Measurements from ENCODE around the gene TMEFF2. TPM values are rescaled to one million over a fixed set of nuclear protein-coding genes. Genes with fewer than 3 reads are reported as not detected.

TMEFF2 gene
- total RNA-seq, 2 donors from 2014 or later, result 3.2 to 55.8 TPM

DNA sequence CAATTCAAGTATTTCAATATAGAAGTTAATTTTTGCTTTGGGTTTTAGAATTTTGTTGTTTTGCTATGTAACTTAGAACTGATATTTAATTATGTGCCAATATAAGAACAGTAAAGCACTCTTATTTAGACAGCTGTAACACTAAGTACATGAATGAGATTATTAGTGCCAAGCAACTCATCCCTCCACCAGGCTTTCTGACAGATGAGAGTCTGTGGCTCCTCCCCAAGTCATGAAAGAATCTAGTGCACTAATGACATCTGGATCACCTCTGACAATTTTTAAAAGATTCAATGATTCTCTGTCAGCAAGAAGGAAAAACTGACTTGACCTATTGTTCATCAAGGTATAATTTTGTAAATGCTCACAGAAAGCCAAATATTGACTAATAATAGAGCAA lies 67.8 kb downstream of the TMEFF2 start:
- no peaks in the 10 kb centered on the region for H3K36me3 ChIP-seq
- no peaks in the 10 kb centered on the region for H3K9me3 ChIP-seq
- TF ChIP-seq POLR2A (IDR thresholded peaks at IDR 0.05) (no peak), POLR2AphosphoS5 (IDR thresholded peaks at IDR 0.05) (no peak)
- TF ChIP-seq, protein P1, sequence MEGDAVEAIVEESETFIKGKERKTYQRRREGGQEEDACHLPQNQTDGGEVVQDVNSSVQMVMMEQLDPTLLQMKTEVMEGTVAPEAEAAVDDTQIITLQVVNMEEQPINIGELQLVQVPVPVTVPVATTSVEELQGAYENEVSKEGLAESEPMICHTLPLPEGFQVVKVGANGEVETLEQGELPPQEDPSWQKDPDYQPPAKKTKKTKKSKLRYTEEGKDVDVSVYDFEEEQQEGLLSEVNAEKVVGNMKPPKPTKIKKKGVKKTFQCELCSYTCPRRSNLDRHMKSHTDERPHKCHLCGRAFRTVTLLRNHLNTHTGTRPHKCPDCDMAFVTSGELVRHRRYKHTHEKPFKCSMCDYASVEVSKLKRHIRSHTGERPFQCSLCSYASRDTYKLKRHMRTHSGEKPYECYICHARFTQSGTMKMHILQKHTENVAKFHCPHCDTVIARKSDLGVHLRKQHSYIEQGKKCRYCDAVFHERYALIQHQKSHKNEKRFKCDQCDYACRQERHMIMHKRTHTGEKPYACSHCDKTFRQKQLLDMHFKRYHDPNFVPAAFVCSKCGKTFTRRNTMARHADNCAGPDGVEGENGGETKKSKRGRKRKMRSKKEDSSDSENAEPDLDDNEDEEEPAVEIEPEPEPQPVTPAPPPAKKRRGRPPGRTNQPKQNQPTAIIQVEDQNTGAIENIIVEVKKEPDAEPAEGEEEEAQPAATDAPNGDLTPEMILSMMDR (IDR thresholded peaks at IDR 0.05), result no peak
- intact Hi-C loops (cut with DNase I), result loop anchor here (10.0 kb wide), 2 partner anchors 92 to 282 kb away; partner anchors contain the start of gene CAVIN2
- H3K4me3 ChIP-seq, result no peak overlapping the region
- no peaks in the 10 kb centered on the region for H3K27me3 ChIP-seq (replicated peaks; ENCODE audit: insufficient read depth)
- no peak overlapping the region for H3K27ac ChIP-seq
- no peak for DNase-seq (ENCODE audit: low spot score)
- no peaks in the 10 kb centered on the region for H3K4me1 ChIP-seq (replicated peaks)

DNA sequence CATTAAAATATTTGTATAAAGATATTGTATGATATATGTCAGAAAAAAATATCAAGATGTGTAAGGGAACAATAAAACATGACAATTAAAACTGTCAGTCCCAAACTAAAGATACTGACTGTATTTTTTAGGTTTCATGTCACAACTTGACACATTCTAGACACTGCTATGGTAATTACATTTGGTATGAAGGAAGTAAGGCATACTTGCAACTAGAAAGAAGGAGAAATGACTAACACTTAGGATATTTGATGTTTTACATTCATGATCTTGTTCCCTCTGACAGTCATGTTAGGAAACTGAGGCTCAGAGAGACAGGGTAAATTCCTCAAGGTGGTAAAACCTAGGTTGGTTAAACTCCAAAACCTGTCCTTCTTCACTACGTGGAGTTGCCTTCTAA lies 68.3 kb downstream of the TMEFF2 start:
- no peak for DNase-seq (ENCODE audit: low spot score)
- Histone ChIP-seq H3K27ac (no peak overlapping the region), H3K27me3 (replicated peaks; ENCODE audit: insufficient read depth) (no peaks in the 10 kb centered on the region), H3K4me3 (no peak overlapping the region), H3K9me3 (no peaks in the 10 kb centered on the region), H3K36me3 (no peaks in the 10 kb centered on the region), H3K4me1 (replicated peaks) (no peaks in the 10 kb centered on the region)
- 3% methylated on average over 1 of the region's 1 CpG for WGBS
- intact Hi-C loops (cut with DNase I), result loop anchor here (10.0 kb wide), 2 partner anchors 92 to 282 kb away; partner anchors contain the start of gene CAVIN2
- TF ChIP-seq, protein P1 (IDR thresholded peaks at IDR 0.05), result no peak
- TF ChIP-seq POLR2AphosphoS5 (IDR thresholded peaks at IDR 0.05) (no peak), POLR2A (IDR thresholded peaks at IDR 0.05) (no peak)

DNA sequence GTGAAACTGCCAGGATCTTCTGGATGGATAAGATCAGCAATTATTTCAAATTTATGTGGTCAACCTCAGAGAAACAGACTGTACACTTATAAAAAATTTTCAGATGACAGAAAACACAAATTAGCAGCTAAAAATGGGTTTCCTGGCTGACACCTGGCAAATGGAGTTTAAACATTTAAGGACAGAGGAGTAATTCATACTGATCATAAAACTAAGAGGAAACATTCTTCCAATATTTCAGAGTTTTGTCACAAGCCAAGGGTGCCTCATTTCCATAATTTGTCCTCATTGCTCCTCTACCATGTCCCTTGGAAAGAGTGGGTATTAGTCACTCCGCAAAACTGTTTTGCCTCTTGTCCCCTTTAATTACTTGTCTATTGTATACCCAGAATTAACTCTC lies 70.2 kb downstream of the TMEFF2 start:
- intact Hi-C loops (cut with DNase I), result loop anchor here (10.0 kb wide), 2 partner anchors 90 to 280 kb away; partner anchors contain the start of gene CAVIN2
- no peak for DNase-seq (ENCODE audit: low spot score)
- H3K27me3 ChIP-seq (replicated peaks; ENCODE audit: insufficient read depth), result no peaks in the 10 kb centered on the region
- H3K4me3 ChIP-seq, result no peak overlapping the region
- WGBS, result 39% methylated on average over 1 of the region's 1 CpG
- H3K9me3 ChIP-seq, result no peaks in the 10 kb centered on the region
- H3K27ac ChIP-seq, result no peak overlapping the region
- no peaks in the 10 kb centered on the region for H3K36me3 ChIP-seq
- TF ChIP-seq, protein P1 (IDR thresholded peaks at IDR 0.05), result no peak
- TF ChIP-seq POLR2A (IDR thresholded peaks at IDR 0.05) (no peak), POLR2AphosphoS5 (IDR thresholded peaks at IDR 0.05) (no peak)
- H3K4me1 ChIP-seq (replicated peaks), result no peaks in the 10 kb centered on the region

DNA sequence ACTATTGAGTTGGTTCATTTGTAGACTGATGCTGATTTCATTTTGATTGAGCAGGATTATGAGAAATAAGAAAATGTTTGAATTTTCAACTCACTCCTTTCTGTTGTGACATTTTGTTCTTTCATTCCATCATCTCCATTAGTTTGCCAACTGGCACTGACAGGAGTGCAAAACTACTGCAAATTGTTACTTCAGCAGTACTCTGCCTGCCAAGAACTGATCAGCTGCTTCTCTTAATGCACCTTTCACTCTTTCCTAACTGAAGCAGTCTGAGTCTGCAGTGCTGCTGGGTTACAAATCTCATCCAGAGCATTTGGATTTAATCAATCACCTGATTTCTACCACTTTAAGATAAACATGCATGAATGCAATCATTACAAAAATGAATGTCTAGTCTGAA lies 70.9 kb downstream of the TMEFF2 start:
- Histone ChIP-seq H3K9me3 (no peaks in the 10 kb centered on the region), H3K27ac (no peak overlapping the region), H3K36me3 (no peaks in the 10 kb centered on the region), H3K4me3 (no peak overlapping the region), H3K27me3 (replicated peaks; ENCODE audit: insufficient read depth) (no peaks in the 10 kb centered on the region), H3K4me1 (replicated peaks) (no peaks in the 10 kb centered on the region)
- DNase-seq (ENCODE audit: low spot score), result peak; percentile 15
- intact Hi-C loops (cut with DNase I), result loop anchor here (10.0 kb wide), 2 partner anchors 89 to 279 kb away; partner anchors contain the start of gene CAVIN2
- TF ChIP-seq POLR2AphosphoS5 (IDR thresholded peaks at IDR 0.05), result peak; percentile 18
- no peak for TF ChIP-seq POLR2A (IDR thresholded peaks at IDR 0.05)

DNA sequence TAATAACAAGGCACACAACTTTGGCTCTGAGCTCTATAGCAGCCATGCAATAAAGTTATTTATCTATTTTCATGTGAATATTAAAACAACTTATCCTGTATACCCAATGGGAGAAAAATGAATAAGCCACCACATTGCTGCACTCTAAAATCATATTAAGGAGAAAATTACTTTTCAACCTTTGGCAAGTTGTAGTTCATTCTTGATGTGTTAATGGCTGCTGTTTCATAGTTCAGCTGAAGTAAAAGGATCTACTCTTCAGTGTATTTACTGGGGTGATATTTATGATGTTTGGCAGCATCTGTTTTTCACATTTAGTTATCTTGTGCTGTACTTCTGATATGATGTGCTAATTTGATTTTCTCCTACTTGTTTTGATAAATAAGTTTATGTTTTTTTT lies 71.8 kb downstream of the TMEFF2 start:
- Histone ChIP-seq H3K27me3 (replicated peaks; ENCODE audit: insufficient read depth) (no peaks in the 10 kb centered on the region), H3K4me1 (replicated peaks) (no peaks in the 10 kb centered on the region), H3K4me3 (no peak overlapping the region), H3K9me3 (no peaks in the 10 kb centered on the region), H3K36me3 (no peaks in the 10 kb centered on the region), H3K27ac (no peak overlapping the region)
- intact Hi-C loops (cut with DNase I), result loop anchor here (10.0 kb wide), 2 partner anchors 88 to 278 kb away; partner anchors contain the start of gene CAVIN2
- no peak for DNase-seq (ENCODE audit: low spot score)
- TF ChIP-seq POLR2A (IDR thresholded peaks at IDR 0.05), result no peak

DNA sequence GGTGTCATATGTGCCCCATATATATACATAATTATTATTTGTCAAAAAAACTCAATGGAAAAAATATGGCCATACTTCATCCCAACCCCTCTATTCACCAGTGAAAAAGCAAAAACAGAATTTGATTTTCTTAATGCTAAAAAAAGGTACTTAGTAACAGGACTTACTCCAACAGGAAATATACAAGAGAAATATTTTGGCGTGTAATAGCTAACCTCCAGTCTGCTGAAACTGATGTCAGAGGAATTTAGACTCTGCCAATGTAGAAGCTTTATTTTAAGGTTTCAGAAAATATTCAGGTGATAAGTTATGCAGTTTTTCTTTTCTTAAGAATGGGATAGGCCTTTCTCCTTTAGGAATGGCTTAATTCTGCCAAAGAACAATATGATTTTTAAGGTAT lies 72.6 kb downstream of the TMEFF2 start:
- no peaks in the 10 kb centered on the region for H3K4me1 ChIP-seq (replicated peaks)
- H3K27me3 ChIP-seq (replicated peaks; ENCODE audit: insufficient read depth), result no peaks in the 10 kb centered on the region
- 56% methylated on average over 1 of the region's 1 CpG for WGBS
- intact Hi-C loops (cut with DNase I), result loop anchor here (10.0 kb wide), 2 partner anchors 87 to 277 kb away; partner anchors contain the start of gene CAVIN2
- no peak for DNase-seq (ENCODE audit: low spot score)
- H3K36me3 ChIP-seq, result no peaks in the 10 kb centered on the region
- no peak overlapping the region for H3K4me3 ChIP-seq
- no peaks in the 10 kb centered on the region for H3K9me3 ChIP-seq
- H3K27ac ChIP-seq, result no peak overlapping the region
- TF ChIP-seq, protein P1 (IDR thresholded peaks at IDR 0.05), result no peak
- TF ChIP-seq POLR2A (IDR thresholded peaks at IDR 0.05), result no peak
- TF ChIP-seq POLR2AphosphoS5 (IDR thresholded peaks at IDR 0.05), result no peak

All from prostate gland (tissue), 2 donors.